NCI-H2171 (cell line): Measurements from ENCODE around the gene GTF2A1.

Experiments
- DNase-seq: peaks from one replicate; lab custom pipeline; 2025; lab: John Stamatoyannopoulos, UW

The GTF2A1 gene

DNA sequence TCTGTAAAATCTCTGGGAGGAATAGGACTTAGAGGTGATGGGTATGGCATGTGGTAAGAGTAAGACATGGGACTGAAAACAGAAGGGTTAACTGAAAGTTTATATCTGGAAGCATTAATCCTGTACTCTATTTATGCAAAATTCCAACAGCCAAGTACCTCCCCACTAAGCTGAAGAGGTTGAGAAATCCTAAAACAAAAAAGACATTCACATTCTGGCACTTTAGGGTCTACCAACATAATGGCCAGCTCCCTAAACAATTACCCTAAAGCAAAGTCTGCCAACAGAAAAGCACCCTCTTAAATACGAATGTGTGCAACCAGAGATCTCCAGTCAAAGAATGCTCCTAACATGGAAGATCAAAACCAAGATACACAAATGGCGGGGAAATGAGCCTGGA, 87.4 kb downstream of the GTF2A1 start:
- DNase-seq: no peak

DNA sequence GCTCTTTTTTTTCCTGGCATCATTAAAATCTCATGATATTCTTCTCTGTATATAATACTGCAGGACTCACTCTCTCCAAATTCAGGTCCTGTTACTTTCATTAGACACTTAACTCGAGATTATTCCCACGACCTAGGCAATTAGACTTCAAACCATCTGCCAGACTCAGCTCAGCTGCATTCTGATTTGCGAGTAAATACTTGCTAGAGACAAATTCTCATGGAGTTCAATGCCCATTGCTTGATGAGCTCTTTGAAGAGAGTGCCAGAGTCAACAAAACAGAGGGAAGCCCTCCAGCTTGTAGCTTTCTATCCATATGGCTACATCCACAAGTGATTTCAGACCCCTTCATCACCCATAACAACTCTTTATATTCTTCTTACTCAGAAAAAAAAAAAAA, 88.3 kb downstream of the GTF2A1 start:
- DNase-seq: peak; percentile 97

DNA sequence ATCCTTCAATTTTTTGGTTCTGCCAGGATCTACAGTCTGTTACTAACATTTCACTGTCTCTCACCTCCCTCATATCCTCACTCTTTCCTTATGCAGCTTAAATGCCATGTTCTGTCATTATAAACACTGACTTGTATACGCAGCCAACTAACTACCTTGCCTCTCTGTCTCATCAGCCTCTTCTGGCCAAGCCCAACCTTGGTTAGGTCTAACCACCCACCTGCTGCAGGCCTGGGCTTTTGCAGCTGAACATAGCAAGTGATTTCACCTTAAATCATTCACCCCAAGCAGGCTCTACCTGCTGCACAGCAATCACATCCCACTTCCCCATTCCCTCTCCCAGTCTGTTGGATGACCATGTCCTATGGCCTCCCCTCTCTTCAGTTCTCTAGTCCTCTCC, 91.5 kb downstream of the GTF2A1 start:
- no peak for DNase-seq

DNA sequence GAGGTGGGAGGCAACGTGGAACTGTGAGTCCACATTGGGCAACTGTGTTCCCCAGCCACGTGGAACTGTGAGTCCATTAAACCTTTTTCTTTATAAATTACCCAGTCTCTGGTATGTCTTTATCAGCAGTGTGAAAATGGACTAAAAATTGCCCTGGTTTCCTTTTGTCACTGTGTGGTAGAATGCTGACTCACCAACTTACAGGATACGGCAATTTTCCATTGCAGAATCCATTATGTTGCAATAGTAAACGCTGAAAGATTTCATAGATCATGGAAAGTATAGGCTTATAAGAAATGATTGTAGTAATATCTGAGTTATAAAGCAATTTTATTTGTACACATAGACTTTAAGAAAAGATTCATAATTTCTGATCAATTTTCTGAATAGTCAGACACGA, 93.0 kb downstream of the GTF2A1 start:
- no peak for DNase-seq

DNA sequence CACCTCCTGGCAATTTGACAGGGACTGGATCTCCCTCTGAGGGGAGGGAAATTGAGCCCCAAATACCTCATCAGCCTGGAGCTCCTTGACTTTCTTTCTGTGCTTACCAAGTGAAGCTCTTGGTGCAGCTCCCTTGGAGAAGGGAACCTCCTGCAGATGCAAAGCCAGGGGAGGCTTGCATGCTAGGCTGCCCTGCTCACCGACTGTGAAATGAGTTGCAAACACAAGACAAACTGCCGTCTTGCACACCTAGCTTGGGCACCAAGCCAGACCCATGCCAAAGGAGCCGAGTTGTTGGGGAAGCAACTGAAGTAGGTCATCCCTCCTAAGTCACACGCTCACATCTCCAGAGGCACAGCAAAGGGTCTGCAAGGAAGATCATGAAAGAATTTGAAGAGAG, 95.2 kb downstream of the GTF2A1 start:
- DNase-seq: no peak
